NOMO-1 treated with dmso at 0.1 percent for 144 hours (cell line): ENCODE results near the gene UGT1A5.

Experiments
- DNase-seq: peaks from one replicate; lab custom pipeline; 2025; ENCODE audit not compliant: unreplicated experiment; lab: John Stamatoyannopoulos, UW

UGT1A5 gene

DNA sequence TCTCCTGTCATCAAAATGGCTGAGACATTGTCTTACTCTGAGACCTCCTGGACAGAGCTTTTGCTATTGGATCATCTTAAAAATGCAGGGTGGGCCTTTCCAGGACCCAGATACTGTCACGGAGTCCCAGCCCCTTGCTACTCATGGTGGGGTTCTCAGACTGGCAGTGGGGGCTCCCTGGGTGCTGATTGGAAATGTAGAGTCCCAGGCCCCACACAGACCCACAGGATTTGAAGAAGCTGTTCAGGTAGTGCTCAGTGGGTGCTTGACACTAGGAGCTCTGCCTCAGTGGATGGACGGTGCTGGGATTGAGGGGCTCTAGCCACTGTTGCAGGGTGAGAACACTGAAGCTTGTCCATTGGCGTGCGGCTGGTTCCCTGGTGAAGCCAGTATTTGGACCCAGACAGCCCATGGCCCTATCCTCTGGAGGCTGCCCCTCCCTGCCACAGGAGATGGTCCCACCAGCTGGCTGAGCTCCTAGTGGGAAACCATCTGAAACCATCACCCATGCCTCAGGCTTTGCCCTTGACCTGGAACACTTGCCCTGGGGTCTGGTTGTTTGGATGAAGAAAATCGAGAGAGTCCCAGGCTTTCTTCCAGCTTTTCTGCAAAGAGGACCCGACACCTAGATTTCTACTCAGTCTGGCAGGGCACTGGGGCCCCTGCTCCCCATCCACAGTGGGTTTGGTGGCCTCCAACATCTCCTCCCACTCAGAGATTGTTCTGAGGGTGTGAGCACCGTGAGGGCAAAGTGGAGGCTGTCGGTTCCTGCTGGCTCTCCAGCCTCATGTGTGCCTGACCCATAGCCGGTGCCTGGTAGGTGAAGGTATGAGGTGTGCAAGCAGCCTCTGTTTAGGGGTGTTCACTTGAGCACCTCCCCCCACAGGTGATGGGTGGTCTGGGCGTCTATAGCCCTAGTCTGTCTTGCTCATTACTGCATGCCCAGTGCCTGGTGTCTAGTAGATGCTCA, 95.5 kb downstream of the UGT1A5 start:
- DNase-seq: no peak

DNA sequence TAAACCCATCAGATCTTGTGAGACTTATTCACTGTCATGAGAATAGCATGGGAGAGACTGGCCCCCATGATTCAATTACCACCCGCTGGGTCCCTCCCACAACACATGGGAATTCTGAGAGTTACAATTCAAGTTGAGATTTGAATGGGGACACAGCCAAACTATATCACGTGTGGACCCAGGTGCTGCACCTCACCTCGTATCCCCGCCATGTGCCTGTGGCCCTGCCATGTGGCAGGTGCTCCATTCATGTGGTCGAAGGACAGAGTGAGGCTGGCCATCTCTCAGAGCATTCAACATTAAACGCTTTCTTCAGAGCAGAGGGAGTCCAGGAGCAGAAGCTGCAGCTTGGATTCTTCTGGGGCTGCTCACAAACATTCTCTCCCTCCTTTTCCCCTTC, 97.7 kb downstream of the UGT1A5 start:
- DNase-seq: no peak

GRCh38 chr2:233811087-233811486, 98.4 kb downstream of the UGT1A5 start:
- no peak for DNase-seq

DNA sequence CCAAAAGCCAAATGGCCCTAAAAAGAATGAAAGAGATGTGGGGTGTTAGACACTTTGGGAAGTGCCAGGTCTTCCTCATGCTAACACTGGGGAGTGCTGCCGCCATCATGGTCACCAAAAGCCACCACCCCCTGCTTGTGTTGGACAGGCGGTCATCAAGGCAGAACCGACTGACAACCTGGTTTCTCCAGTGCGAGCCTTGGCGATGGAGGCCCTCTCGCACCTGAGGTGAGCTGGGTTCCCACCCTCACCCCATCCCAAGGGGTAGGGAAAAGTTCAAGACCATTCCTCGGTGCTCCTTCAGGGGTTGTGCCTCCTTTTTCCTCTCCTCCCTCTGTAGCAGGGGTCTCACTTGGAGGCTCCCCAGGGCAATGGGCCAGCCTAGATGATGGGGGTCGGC, 99.0 kb downstream of the UGT1A5 start:
- no peak for DNase-seq

GRCh38 chr2:233813236-233814055, 100.7 kb downstream of the UGT1A5 start:
- no peak for DNase-seq

- DNase-seq: no peak
These were observed 101.5 kb downstream of the UGT1A5 start for GRCh38 chr2:233814056-233814835.

DNA sequence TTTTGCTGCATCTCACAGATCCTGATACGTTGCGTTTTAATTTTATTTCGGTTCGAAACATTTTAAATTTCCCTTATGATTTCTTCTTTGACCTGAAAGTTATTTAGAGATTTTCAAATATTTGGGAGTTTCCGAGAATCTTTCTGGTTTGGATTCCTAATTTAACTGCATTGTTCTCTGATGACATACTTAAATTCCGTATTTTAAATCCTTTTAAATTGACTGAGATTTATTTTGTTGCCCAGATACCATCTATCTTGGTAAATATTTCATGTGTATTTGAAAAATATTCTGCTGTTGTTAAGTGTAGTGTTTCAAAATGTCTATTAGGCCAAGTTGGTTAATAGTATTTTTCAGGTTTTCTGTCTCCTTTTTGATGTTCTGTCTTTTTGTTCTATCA, 103.2 kb downstream of the UGT1A5 start:
- no peak for DNase-seq

DNA sequence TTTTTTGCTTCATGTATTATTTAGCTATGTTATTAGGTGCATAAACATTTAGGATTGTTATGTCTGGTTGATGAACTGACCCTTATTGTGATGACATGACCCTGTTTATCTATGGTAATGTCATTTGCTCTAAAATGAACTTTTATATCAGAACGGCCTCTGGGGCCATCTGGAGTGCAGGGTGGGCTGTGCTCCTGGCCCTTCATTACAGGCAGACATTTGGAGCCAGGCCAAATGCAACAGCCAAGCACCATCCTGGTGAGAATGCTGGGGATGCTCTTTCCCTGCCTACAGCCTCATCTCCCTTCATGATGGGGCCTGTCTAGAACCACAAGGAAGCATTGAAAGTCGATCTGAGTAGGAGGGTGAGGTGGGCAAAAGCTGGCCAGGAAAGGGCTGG, 103.6 kb downstream of the UGT1A5 start:
- no peak for DNase-seq

GRCh38 chr2:233816771-233817170, 104.1 kb downstream of the UGT1A5 start:
- no peak for DNase-seq

DNA sequence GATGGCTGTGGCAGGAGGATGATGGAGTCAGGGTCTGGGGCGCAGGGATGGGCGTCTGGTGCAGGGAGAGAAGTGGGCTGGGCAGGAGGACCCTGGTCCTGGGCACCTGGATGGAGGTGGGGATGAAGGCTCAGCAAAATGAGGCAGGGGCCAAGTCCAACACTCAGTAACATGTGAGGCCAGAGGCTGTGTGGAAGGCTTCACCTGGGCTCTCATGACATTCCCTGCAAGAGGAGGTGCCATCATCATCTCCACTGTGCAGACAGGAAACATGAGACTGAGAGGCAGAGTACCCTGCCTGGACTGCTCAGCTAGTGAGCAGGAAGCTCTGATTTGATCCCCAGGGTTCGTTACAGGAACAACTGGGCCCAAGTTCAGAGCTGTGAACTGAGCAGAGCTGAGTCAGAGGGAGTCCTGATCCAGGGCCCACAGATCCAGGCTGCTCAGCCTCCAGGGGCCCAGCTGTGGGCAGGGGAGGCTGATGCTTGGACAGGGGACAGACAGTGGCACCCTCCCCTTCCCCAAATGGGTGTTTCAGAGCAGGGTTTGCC, 104.7 kb downstream of the UGT1A5 start:
- no peak for DNase-seq

GRCh38 chr2:233817995-233818638, 105.4 kb downstream of the UGT1A5 start:
- no peak for DNase-seq

DNA sequence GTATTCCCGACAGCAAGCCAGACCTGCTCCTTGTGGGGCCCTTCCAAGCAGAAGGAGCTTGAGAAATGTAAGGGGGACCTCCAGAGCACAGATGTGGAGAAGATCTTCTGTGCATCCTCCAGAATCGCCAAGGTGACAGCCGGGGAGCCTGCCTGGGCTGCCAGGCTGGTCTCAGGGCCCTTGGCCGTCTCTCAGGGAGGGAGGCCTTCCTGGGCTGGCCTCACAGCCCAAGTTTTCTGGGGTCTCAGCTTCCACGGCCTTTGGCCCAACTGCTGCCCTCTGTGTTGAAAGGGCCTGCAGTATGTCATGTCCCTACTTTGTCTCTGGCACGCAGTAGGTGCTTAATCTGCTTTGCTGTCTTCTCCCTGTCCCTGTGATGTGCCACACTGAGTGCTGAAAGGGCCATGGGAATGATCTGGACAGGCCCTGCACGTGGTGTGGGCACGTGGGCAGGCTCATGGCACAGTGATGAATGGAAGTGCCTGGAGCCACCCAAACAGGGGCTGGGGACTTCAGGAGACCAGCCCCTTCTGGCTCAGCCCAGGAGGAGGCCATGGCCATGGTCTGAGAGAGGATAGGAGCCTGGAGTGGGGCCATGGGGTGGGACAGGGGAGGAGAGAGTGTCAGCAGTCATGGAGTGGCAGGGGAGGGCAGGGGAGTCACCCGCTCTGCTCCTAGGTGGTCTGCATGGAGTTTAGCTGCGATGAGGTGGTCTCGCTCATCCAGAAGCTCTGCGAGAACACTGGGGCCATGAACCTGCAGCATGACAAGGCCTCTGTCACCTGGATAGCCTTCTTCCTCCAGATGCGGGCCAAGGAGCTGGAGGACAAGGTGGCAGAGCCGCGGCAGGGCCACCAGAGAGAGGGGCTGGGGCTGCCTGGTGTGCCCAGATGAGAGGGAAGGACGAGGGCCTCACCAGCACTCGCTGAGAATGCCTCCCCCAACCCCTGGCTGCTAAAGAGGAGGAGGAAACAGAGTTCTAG, 106.2 kb downstream of the UGT1A5 start:
- no peak for DNase-seq

DNA sequence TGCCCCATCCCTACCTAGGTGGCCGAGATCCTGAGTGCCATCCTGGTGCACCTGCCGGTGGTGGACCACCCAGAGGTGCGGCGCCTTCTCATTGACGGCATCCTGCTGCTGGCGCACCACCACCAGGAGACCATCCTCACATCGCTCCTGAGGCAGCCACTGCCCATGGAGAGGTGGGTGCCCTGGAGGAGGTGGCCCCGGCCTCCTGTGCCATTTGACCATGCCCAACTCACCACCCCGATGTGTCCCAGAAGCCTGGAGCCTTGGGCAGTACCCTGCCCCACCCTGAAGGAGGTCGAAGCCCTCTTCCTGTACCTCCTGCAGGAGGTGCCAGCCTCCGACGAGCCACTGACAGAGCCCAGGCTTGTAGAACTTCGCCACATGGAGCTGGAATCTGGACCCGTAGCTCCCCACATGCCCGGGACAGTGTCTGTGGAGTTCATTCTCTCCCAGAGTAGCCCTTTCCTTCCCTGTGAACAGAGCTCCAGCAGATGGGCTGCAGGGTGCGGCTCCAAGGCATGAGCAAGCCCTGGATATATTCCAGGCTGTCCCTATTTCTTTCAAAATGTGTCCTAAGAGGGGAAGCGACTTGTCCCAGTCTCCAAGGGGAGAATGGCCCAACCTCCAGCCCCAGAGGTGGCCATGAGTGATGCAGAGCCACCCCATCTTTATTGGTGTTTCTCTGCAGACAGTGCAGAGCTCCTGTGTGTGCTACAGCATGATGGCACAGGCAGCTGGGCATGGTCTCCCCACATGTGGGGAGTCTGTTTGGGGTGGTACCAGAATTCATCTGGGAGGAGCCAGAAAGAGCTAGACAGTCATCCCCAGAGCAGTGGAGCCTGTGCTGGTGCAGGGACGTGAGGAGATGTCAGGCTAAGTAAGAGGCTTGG, 107.4 kb downstream of the UGT1A5 start:
- no peak for DNase-seq

GRCh38 chr2:233820774-233821105, 108.0 kb downstream of the UGT1A5 start:
- DNase-seq: no peak

DNA sequence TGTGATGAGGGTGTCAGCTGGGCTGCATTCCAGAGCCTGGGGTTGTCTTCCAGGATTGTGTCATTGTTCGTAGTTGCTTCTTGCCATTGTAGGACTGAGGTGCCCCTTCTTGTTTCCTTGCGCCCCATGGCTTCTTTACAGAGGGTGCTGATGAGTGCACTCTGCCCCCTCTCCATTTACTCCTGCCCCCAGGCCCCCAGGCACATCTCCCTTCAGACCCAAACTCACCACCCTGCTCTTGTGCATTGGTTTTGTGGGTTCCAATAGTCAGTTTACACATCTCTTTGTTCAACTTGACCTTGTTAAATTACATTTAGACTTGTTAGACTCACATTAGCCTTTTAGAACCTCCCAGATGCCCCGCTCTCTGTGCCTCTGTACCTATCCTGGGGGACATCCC, 108.5 kb downstream of the UGT1A5 start:
- DNase-seq: no peak

DNA sequence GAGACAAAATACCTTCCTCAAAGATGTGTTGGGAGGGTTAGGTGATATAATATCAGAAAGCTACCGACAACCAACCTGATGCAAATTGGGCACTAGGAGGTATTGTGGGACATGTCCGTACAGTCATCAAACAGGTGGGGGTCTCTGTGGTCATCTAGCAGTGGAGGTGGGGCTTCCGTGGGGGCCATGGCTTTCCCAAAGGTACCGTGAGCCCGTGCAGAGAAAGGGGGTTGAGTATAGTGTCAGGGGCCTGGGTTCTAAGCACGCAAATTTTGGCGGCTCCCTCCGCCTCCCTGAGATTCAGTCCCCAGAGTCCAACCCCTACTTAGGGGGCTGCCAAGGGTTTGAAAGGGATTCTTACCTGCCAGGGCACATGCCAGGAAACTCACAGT, 109.0 kb downstream of the UGT1A5 start:
- no peak for DNase-seq

DNA sequence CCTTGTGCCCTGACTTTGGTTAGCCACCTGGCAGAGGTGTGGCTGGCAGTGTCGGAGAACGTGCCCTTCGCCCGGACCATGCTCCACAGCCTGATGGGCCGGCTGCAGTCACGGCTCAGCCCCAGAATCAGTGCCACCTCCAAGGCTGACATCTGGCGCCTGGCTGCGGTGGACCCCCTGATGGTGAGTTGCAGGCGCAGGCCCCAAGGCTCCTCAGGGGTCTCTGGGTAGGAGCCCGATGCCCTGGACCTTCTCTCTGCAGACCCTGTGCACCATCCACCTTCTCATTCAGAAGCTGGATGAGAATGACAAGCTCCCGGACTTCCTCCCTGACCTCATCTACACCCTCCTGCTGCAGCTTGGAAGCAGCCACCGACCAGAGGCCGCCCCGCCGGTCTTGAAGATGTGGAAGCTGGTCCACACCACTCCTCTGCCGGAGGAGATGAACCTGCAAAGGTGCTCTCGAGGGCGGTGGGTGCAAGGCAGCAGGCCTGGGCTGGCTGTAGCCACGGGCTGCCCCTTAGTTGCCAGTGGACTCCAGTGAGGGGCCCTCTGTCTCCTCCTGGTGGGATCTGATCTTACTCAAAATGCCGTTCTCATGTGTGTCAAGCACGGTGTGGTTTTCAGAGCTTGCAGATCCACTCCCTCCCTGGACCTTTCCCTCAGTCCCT, 109.5 kb downstream of the UGT1A5 start:
- DNase-seq: no peak
